ENCODE results near the gene PTPRO. TPM values are rescaled to one million over a fixed set of nuclear protein-coding genes. Genes with fewer than 3 reads are reported as not detected.

PTPRO gene
- polyA plus RNA-seq, 3 donors from 2014 or later: 0.22 TPM; not detected in 2

GRCh38 chr12:15545334-15545733 is 223.0 kb downstream of the PTPRO start:
- H3K27ac Mint-ChIP-seq: no peak overlapping the region
- DNase-seq: no peak
- no peaks in the 10 kb centered on the region for H3K36me3 Mint-ChIP-seq
- peaks cover 0 to 2% (median 0%) of the 10 kb centered on the region in 6 donors for H3K9me3 Mint-ChIP-seq
- H3K27me3 Mint-ChIP-seq (ENCODE audit: low read depth in 3 of 3): peaks cover 0 to 3% (median 0%) of the 10 kb centered on the region in 3 donors
- H3K4me3 Mint-ChIP-seq: no peak overlapping the region
- no peaks in the 10 kb centered on the region for H3K4me1 Mint-ChIP-seq

GRCh38 chr12:15546102-15546701 is 223.9 kb downstream of the PTPRO start:
- Mint-ChIP-seq H3K4me3 (no peak overlapping the region), H3K36me3 (no peaks in the 10 kb centered on the region), H3K27ac (no peak overlapping the region), H3K4me1 (no peaks in the 10 kb centered on the region), H3K9me3 (peaks cover 0 to 2% (median 0%) of the 10 kb centered on the region in 6 donors), H3K27me3 (ENCODE audit: low read depth in 3 of 3) (peaks cover 0 to 3% (median 0%) of the 10 kb centered on the region in 3 donors)
- no peak for DNase-seq

- Mint-ChIP-seq H3K9me3 (peaks cover 0 to 2% (median 0%) of the 10 kb centered on the region in 6 donors), H3K4me3 (no peak overlapping the region), H3K27ac (no peak overlapping the region), H3K36me3 (no peaks in the 10 kb centered on the region), H3K27me3 (ENCODE audit: low read depth in 3 of 3) (peaks cover 0 to 3% (median 1%) of the 10 kb centered on the region in 3 donors), H3K4me1 (no peaks in the 10 kb centered on the region)
- DNase-seq: no peak
Observed at GRCh38 chr12:15547063-15547462, 224.8 kb downstream of the PTPRO start.

GRCh38 chr12:15547691-15548090 is 225.4 kb downstream of the PTPRO start:
- H3K4me3 Mint-ChIP-seq: no peak overlapping the region
- no peak for DNase-seq
- peaks cover 0 to 5% (median 3%) of the 10 kb centered on the region in 3 donors for H3K27me3 Mint-ChIP-seq (ENCODE audit: low read depth in 3 of 3)
- H3K36me3 Mint-ChIP-seq: no peaks in the 10 kb centered on the region
- H3K4me1 Mint-ChIP-seq: no peaks in the 10 kb centered on the region
- no peak overlapping the region for H3K27ac Mint-ChIP-seq
- peaks cover 0 to 2% (median 0%) of the 10 kb centered on the region in 6 donors for H3K9me3 Mint-ChIP-seq

- Mint-ChIP-seq H3K27me3 (ENCODE audit: low read depth in 3 of 3) (peaks cover 0 to 5% (median 2%) of the 10 kb centered on the region in 3 donors), H3K4me3 (no peak overlapping the region), H3K4me1 (no peaks in the 10 kb centered on the region), H3K27ac (no peak overlapping the region), H3K36me3 (no peaks in the 10 kb centered on the region), H3K9me3 (no peaks in the 10 kb centered on the region)
- DNase-seq: no peak
Observed at GRCh38 chr12:15550793-15551192, 228.5 kb downstream of the PTPRO start.

GRCh38 chr12:15555446-15555845 is 233.1 kb downstream of the PTPRO start:
- H3K36me3 Mint-ChIP-seq: no peaks in the 10 kb centered on the region
- no peaks in the 10 kb centered on the region for H3K9me3 Mint-ChIP-seq
- H3K27ac Mint-ChIP-seq: no peak overlapping the region
- H3K4me1 Mint-ChIP-seq: no peaks in the 10 kb centered on the region
- no peak overlapping the region for H3K4me3 Mint-ChIP-seq
- H3K27me3 Mint-ChIP-seq (ENCODE audit: low read depth in 3 of 3): peaks cover 0 to 7% (median 2%) of the 10 kb centered on the region in 3 donors
- no peak for DNase-seq

GRCh38 chr12:15556411-15557102 is 234.2 kb downstream of the PTPRO start:
- Mint-ChIP-seq H3K4me1 (no peaks in the 10 kb centered on the region), H3K9me3 (no peaks in the 10 kb centered on the region), H3K4me3 (no peak overlapping the region), H3K27me3 (ENCODE audit: low read depth in 3 of 3) (peaks cover 0 to 8% (median 2%) of the 10 kb centered on the region in 3 donors), H3K27ac (no peak overlapping the region), H3K36me3 (no peaks in the 10 kb centered on the region)
- DNase-seq: no peak

GRCh38 chr12:15558915-15559528 is 236.7 kb downstream of the PTPRO start:
- no peak for DNase-seq
- H3K4me3 Mint-ChIP-seq: no peak overlapping the region
- peaks cover 0 to 3% (median 0%) of the 10 kb centered on the region in 3 donors for H3K27me3 Mint-ChIP-seq (ENCODE audit: low read depth in 3 of 3)
- no peaks in the 10 kb centered on the region for H3K36me3 Mint-ChIP-seq
- H3K4me1 Mint-ChIP-seq: peaks cover 13 to 20% of the 10 kb centered on the region in 2 donors
- no peak overlapping the region for H3K27ac Mint-ChIP-seq
- no peaks in the 10 kb centered on the region for H3K9me3 Mint-ChIP-seq

- peaks cover 15 to 23% of the 10 kb centered on the region in 2 donors for H3K4me1 Mint-ChIP-seq
- H3K36me3 Mint-ChIP-seq: no peaks in the 10 kb centered on the region
- H3K27me3 Mint-ChIP-seq (ENCODE audit: low read depth in 3 of 3): peaks cover 0 to 3% (median 0%) of the 10 kb centered on the region in 3 donors
- H3K4me3 Mint-ChIP-seq: no peak overlapping the region
- DNase-seq: no peak
- H3K27ac Mint-ChIP-seq: no peak overlapping the region
- no peaks in the 10 kb centered on the region for H3K9me3 Mint-ChIP-seq
Observed at GRCh38 chr12:15561396-15561795, 239.1 kb downstream of the PTPRO start.

GRCh38 chr12:15562263-15562662 is 240.0 kb downstream of the PTPRO start:
- peak overlapping the region in 3 of 6 donors; percentile 3 to 38 (median 26) for H3K27ac Mint-ChIP-seq
- no peaks in the 10 kb centered on the region for H3K9me3 Mint-ChIP-seq
- DNase-seq: no peak
- H3K27me3 Mint-ChIP-seq (ENCODE audit: low read depth in 3 of 3): peaks cover 0 to 3% (median 2%) of the 10 kb centered on the region in 3 donors
- H3K36me3 Mint-ChIP-seq: no peaks in the 10 kb centered on the region
- H3K4me3 Mint-ChIP-seq: peak overlapping the region in 2 of 5 donors; percentile 10 to 21
- H3K4me1 Mint-ChIP-seq: peaks cover 15 to 23% of the 10 kb centered on the region in 2 donors

- Mint-ChIP-seq H3K4me1 (peaks cover 15 to 23% of the 10 kb centered on the region in 2 donors), H3K27ac (peak overlapping the region in 2 of 6 donors; percentile 6 to 27)
Observed at GRCh38 chr12:15563663-15564062, 241.4 kb downstream of the PTPRO start.

GRCh38 chr12:15574353-15574752 is 252.0 kb downstream of the PTPRO start:
- no peaks in the 10 kb centered on the region for H3K36me3 Mint-ChIP-seq
- H3K27me3 Mint-ChIP-seq (ENCODE audit: low read depth in 3 of 3): peaks cover 0 to 5% (median 1%) of the 10 kb centered on the region in 3 donors
- peaks cover 0 to 7% of the 10 kb centered on the region in 2 donors for H3K4me1 Mint-ChIP-seq
- no peak overlapping the region for H3K27ac Mint-ChIP-seq
- no peak for DNase-seq
- H3K4me3 Mint-ChIP-seq: no peak overlapping the region
- no peaks in the 10 kb centered on the region for H3K9me3 Mint-ChIP-seq

More at GRCh38 chr12:15563663-15564062, 241.4 kb downstream of the PTPRO start:
- no peaks in the 10 kb centered on the region for H3K9me3 Mint-ChIP-seq
- no peak for DNase-seq
- no peaks in the 10 kb centered on the region for H3K36me3 Mint-ChIP-seq
- H3K4me3 Mint-ChIP-seq: peak overlapping the region; percentile 4 to 80 (median 46)
- peaks cover 0 to 3% (median 3%) of the 10 kb centered on the region in 3 donors for H3K27me3 Mint-ChIP-seq (ENCODE audit: low read depth in 3 of 3)

GRCh38 chr12:15575671-15576541 is 253.6 kb downstream of the PTPRO start:
- no peak overlapping the region for H3K4me3 Mint-ChIP-seq
- no peaks in the 10 kb centered on the region for H3K9me3 Mint-ChIP-seq
- no peaks in the 10 kb centered on the region for H3K36me3 Mint-ChIP-seq
- peaks cover 0 to 7% (median 1%) of the 10 kb centered on the region in 3 donors for H3K27me3 Mint-ChIP-seq (ENCODE audit: low read depth in 3 of 3)
- DNase-seq: no peak
- no peak overlapping the region for H3K27ac Mint-ChIP-seq
- peaks cover 0 to 6% of the 10 kb centered on the region in 2 donors for H3K4me1 Mint-ChIP-seq
